ENCODE results near the gene ZSWIM1.

GRCh38 chr20:45867136-45867818 lies 13.8 kb upstream of the ZSWIM1 start:
- no peak for TF ChIP-seq EP300 (IDR thresholded peaks at IDR 0.05; ENCODE audit: borderline replicate concordance in 1 of 2, control insufficient read depth in 1 of 2, low read depth in 2 of 2, low read length in 2 of 2)
- no peak for TF ChIP-seq REST (IDR thresholded peaks at IDR 0.05; ENCODE audit: low read depth, low read length)
- TF ChIP-seq CTCF (IDR thresholded peaks at IDR 0.05 in 2 of 3, conservative IDR thresholded peaks at IDR 0.05 in 1 of 3; ENCODE audit: control insufficient read depth in 2 of 3, extremely low read depth in 1 of 3, insufficient read depth in 1 of 3, low read depth in 3 of 3, low read length in 3 of 3) = no peak
- no peak for TF ChIP-seq NFYB (IDR thresholded peaks at IDR 0.05; ENCODE audit: insufficient read depth, low read depth, low read length)
- TF ChIP-seq NRF1 (conservative IDR thresholded peaks at IDR 0.05; ENCODE audit: low read depth, low read length) = no peak
- TF ChIP-seq ZNF274 (IDR thresholded peaks at IDR 0.05; ENCODE audit: insufficient read depth, insufficient read length) = no peak
- no peak for TF ChIP-seq BMI1 (IDR thresholded peaks at IDR 0.05; ENCODE audit: borderline replicate concordance)
- no peak for TF ChIP-seq FOXM1 (IDR thresholded peaks at IDR 0.05; ENCODE audit: low read depth, low read length)
- no peak for TF ChIP-seq BCLAF1 (IDR thresholded peaks at IDR 0.05)

Data from GM12878 (cell line).